HG02885 (cell line): ENCODE data around the gene KL.

Experiments used
- ATAC-seq: cut with Tn5 transposase; IDR thresholded peaks from one replicate; pipeline ENCODE4 v1.9.1; 2021; ENCODE audit warnings: mild to moderate bottlenecking; ENCODE audit not compliant: unreplicated experiment, poor library complexity

Gene KL

GRCh38 chr13:33033051-33033812 is 17.0 kb downstream of the KL start:
- peak; percentile 54 for ATAC-seq

DNA sequence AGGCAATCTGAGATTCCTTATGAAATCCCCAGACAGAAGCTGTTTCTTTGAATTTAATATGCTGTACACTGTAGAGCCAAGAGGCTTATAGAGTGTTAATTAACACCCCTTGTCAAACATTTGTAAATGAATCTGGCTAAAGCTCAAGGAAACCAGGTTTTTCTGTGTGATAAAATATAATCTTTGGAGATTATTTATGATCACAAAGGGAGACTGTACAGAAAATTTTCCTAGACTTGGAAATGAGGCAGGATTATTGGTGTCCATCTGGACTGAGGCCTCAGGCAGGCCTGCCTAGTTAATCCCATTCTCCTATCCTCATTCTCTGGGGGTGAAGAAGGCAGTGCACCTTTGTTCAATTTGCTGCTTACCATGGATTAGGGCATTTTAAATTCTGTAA is 17.8 kb downstream of the KL start:
- no peak for ATAC-seq

GRCh38 chr13:33034882-33035520 is 18.8 kb downstream of the KL start:
- no peak for ATAC-seq

DNA sequence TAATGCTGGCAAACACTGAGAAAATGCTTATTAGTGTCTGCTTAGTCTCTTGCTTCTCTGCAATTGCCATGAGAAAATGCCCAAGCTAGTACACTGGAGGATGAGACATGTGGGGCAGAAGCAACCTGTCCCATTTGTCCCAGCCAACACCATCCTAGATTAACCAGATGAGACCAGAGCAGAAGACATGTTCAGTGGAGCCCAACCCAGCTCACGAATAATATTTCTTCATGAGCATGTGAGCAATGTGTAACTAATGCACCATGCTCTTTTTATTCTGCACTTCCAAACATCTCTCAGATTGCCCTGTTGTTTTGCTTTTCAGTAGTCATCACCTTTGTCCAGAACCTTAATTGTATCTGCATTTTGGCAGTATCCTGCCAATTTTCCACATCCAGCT is 21.4 kb downstream of the KL start:
- ATAC-seq, result no peak

DNA sequence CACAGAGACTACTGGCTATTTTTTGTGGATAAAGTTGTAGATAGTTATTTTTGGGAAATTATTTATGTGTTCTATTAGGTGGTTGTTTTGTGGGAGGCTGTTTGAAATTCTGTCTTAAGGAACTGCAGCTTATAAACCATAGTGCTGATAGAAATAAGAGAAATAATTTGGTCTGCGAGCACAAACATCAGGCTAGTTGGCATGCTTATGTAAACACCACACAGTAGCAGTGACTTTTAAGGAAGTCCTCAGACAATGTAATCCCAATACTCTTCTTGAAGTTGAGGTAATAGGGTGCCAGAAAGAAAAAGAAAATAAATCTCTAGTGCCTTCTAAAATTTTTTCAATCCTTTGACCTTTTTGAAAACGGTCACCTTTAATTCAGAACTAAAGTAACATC is 23.9 kb downstream of the KL start:
- ATAC-seq, result no peak

DNA sequence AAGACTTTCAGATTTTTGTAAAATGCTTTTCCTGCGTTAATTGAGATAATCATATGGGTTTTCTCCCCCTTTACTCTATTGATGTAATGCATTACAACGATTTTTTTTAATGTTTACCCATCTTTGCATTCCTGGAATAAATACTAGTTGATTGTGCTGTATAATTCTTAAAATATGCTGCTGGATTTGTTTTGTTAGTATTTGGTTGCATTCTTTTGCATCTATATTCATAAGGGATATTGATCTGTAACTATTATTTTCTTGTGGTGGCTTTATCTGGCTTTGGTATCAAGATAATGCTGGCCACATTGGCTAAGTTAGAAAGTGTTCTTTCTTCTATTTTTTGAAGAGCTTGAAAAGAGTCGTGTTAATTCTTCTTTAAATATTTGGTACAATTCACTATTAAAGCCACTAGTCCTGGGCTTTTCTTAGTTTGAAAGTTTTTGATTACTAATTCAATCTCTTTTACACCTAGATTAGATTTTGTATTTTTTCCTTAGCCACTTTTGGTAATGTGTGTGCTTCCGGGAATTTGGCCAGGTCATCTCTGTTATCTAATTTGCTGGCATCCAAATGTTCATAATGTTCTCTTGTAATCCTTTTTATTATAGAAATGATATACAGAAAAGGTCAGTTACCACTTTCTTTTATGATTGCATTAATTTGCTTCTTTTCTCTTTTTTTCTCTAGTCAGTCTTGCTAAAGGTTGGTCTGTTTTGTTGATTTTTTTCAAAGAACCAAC is 29.8 kb downstream of the KL start:
- ATAC-seq, result no peak

DNA sequence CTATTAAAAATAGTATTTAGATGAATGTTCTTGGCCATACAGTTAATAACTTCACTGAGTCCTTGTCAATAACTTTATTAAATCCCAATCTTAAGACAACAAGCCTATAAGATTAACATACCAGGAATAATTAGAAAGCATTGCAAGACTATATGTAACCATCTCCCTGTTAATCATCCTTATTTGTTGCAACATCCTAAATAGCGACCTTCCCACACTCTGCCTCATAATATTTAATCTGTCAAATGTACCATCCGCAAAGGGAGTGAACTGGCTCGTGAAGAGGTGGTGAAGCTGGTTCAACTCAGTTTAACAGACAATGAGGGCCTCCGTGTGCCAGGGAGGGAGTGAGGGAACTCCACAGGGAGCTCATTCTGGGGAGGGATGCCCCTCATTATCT is 33.9 kb downstream of the KL start:
- no peak for ATAC-seq

DNA sequence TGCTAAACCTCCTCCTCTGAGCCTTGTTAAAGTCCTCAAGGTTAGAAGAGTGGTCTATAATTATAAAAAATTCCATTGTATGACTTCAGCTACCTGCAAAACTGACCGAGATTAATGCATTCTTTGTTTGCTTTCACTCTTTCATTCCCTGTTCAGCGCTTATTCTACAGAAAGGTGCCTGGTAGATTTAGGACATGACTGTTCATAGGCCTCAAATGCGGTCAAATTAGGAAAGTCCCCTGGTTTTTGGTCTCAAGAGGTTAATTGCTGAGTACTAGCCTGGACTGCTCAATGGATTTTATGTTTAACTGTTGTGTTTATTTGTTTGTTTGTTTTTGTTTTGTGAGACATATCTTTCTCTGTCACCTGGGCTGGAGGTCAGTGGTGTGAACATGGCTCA is 35.4 kb downstream of the KL start:
- ATAC-seq, result no peak

- no peak for ATAC-seq
Measured at GRCh38 chr13:33052506-33053280, 36.5 kb downstream of the KL start.

- ATAC-seq, result no peak
Measured at GRCh38 chr13:33053397-33054066, 37.3 kb downstream of the KL start.

DNA sequence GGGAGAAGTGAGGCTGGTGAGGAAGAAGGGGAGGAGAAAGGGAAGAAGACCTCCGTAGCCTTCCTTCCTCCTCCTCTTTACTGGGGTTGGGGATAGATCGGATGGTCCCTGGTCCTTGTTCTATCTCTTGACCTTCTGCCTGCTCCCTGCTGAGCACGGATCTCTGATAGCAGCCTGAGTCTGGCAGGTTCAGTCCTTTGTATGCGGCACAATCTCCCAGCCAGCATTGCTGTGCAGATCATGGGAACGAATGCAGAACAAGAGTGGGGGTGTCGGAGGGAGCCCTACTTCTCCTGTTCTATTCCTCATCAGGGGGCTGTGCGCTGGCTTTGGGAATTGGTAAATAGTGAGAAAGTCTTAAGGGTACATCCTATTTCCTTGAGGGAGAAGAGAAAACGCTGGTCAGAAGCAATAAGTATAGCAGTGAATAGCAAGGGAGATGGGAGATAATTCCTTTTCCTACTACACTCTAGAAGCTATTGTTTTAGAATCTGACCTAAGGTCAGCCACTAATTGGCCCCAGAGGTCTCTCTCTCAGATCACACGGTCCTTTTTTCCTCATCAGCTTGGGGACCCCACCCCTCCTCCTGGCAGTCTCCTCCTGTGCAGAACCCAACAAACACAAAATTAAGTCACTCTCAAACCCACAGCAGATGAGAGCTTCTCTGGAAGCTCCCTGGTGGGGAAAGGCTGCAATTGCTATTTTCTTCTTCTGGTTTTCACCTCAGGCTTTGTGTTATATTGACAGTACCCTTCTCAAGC is 41.0 kb downstream of the KL start:
- ATAC-seq, result peak; percentile 59

DNA sequence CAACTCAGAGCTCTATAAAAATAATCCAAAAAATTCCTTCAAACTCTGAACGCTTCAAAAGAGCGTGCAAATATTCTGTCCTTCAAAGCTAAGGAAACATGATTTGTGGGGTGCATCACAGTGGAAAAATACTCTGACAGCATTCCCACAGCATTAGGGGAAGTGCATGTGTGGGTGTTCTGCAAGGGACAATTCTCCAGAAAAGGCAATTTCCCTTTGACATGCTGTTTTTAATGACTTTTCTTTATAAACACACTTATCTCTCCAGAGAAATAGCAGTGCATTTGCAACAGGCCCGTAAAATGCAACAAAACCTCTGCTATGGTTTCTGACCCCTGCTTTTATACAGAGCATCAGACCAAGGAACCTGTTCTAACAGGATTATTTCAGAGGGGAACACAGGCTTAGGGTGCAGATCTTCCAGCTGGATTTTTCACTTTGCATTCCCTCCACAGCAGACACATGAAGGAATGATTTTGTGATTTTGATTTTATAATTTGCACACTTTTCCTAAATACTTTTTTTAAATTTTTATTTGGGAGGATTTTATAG is 42.6 kb downstream of the KL start:
- ATAC-seq, result no peak

DNA sequence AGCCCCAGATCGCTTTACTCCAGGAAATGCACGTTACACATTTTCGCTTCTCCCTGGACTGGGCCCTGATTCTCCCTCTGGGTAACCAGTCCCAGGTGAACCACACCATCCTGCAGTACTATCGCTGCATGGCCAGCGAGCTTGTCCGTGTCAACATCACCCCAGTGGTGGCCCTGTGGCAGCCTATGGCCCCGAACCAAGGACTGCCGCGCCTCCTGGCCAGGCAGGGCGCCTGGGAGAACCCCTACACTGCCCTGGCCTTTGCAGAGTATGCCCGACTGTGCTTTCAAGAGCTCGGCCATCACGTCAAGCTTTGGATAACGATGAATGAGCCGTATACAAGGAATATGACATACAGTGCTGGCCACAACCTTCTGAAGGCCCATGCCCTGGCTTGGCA is 44.6 kb downstream of the KL start:
- no peak for ATAC-seq

DNA sequence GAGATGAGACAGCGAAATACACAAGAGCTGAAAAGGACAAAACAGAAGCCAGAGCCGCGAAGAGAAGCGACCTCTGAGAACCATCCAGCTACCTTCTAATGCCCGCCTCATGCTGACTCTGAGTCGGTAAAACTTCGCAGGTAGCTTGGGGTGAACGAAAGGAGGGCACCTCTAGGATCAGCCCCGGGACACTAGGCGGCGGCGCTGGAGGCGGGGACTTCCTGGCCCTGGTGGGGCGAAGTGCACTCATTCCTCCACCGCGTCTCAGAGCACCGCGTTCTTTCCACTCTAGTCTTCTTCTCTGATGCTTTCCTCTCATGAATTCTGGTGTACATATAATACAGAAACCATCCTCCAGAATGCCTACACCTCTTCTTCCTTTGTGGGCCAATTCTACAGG is 50.1 kb downstream of the KL start:
- ATAC-seq, result no peak

DNA sequence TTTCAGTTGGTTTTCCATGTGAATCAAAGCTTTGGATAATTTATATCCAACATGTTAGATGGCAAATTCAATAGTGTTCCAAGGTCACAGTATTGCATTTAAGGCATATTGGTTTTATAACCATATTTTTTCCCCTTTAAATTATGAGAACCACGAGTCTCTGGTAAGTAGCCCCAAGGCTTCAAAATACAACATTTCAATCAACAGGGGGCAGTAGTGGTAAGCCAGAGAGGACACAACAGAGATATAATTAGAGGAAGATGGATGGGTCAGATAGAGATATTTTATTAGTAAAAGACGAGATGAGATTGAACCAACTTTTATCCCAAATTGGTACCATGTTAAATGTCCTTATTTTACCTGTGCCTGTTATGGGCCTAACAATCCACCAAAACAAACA is 53.1 kb downstream of the KL start:
- ATAC-seq, result no peak

GRCh38 chr13:33070713-33071112 is 54.5 kb downstream of the KL start:
- ATAC-seq, result no peak

- ATAC-seq, result no peak
Measured at GRCh38 chr13:33072282-33072681, 56.1 kb downstream of the KL start.

DNA sequence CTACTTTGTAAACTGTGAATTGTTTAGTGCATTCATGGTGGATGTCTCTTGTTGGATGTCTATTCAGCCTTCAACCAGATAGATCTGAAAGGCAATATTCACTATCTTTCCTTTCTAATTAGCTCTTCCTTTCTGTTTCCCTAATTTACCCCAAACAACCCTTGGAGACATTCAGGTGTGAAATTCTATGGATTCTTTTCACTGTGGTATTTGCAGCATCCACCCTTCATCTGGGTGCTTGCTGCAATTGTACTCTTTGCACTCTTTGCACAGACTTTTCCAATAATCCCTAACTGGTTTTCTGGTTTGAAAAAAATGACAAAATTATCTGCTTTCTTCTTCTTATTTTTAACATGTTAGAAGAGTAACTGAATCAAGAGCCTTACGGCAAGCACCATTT is 56.5 kb downstream of the KL start:
- ATAC-seq, result no peak

- ATAC-seq, result no peak
Measured at GRCh38 chr13:33073338-33073737, 57.1 kb downstream of the KL start.
